ENCODE results near the gene SLC35E4.

The SLC35E4 gene

DNA sequence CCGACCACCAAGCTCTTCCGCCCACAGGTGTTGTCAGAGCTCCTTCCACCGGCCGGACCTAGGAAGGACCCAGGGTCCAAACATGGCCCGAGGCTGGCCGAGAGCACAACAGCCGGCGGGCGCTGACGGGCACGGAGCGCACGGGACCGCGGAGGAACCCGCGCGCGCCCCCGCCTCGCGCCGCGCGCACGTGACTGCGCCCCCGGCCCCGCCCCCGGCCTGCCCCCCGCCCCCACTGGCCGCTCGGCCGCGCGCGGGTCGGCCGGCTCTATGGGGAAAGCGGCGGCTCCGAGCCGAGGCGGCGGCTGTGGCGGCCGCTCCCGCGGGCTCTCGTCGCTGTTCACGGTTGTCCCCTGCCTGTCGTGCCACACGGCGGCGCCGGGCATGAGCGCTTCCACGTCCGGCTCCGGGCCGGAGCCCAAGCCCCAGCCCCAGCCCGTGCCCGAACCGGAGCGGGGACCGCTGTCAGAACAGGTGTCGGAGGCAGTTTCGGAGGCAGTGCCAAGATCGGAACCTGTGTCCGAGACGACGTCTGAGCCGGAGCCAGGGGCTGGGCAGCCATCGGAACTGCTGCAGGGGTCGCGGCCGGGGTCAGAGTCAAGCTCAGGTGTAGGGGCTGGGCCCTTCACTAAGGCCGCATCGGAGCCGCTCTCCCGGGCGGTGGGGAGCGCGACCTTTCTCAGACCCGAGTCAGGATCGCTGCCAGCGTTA, 59.2 kb downstream of the SLC35E4 start, which contains the start of gene OSBP2:
TSS of gene OSBP2 (plus strand) at position 235 of the 711 bp plus-strand sequence. CDS start at position 271, 36 bp downstream.
- no peak for DNase-seq

DNA sequence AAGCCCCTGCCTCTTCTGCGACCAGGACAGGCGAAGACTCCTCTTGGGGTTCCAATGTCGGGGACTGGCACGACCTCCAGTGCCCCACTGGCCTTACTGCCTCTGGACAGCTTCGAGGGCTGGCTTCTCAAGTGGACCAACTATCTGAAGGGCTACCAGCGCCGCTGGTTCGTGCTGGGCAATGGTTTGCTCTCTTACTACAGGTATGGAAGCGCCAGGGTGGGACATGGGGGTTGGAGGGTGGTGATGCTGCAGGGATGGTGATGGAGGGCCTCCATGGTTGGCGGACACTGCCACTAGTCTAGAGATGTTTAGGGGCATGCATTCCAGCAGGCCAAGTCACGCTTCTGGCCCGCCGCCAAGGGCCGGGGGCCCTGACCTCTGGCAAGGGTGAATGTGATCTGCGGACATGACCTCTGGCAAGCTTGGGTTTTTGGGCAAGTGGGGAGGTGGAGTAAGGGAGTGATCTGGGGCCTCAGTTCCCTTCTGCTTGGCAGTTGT, 59.8 kb downstream of the SLC35E4 start:
- DNase-seq, result no peak

DNA sequence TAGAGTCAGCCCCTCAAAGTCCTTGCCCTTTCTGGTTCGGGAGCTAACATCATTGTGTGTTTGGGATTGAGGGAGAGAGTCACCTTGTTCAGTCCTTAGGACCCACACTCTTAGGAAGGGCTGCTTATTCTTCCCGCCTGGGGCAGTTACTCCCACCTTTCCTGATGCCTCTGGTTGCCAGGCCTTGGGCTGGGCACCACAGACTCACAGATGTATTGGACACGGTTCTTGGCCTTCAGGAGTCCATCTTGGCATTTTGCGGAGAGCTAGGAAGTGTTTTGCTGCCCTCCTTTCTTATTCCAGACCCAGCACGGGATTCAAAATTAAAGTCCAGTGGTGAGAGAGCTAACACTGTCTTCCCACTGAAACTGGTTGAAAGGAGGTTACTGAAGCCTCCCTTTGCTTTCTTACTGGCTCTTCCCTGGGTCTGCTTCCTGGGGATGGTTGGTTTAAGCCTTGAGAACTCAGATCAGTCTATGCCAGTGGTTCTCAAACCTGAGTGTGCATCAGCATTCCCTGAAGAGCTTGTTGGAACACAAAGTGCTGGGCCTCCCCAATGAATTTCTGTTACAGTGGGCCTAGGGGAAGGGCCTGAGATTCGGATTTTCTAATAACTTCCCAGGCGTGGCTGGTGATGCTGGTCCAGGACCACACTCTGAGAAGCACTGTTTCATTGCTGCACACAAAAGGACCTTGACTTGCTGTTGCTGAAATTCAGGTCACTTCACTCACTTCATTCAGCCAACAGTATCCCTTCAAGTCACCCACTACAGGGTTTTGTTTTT, 60.5 kb downstream of the SLC35E4 start:
- DNase-seq, result no peak

All from NCI-H774 (cell line).